DND-41 (cell line): ENCODE results near the gene MKLN1.

Source experiments
- CTCF ChIP-seq: IDR thresholded peaks from 2 replicates; pipeline ENCODE4 v1.5.1; 2012; ENCODE audit warnings: borderline replicate concordance, low read length, moderate library complexity, mild to moderate bottlenecking; ENCODE audit not compliant: poor library complexity, severe bottlenecking; ENCODE audit errors: extremely low read depth
- EZH2 ChIP-seq: IDR thresholded peaks from 3 replicates; pipeline ENCODE4 v1.6.1; 2012; ENCODE audit warnings: borderline replicate concordance, low read depth, mild to moderate bottlenecking, moderate library complexity, low read length, inconsistent platforms; ENCODE audit not compliant: severe bottlenecking

GRCh38 chr7:131390275-131390674 lies 62.6 kb downstream of the MKLN1 start:
- no peak for TF ChIP-seq CTCF
- no peak for TF ChIP-seq EZH2
